ENCODE data around the gene LRRIQ1. TPM values are rescaled to one million over a fixed set of nuclear protein-coding genes. Genes with fewer than 3 reads are reported as not detected.

LRRIQ1 gene
- total and polyA plus RNA-seq, 2 experiments from 2014 or later, result 1.4 to 4.0 TPM

DNA sequence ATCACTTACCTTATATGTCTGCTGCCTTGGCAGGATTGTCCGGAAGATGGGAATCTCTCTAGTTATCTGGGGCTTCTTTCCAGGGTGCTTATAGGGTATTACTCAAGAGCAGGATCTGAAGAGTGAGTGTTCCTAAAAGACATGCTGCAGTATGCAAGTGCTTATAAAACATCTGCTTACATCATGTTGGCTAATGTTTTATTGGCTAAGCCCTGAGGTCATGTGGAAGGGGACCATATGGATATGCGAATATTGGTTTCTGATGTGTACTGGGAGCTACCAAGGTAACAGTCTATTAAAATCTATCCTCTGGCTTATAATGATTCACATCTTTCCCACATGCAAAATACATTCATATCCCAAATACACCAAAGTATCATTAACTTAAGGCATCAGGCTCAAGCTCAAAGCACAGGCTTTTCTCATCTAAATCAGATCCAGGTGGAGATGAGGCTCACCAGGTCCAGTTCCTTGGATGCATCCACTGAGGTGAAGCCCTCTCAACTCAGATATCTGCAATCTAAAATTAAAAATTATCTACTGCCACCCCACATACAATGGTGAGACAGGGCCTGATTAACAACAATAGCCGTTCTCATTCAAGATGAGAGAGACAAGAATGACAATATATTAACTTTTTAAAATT lies 29.8 kb downstream of the LRRIQ1 start:
- no peaks in the 10 kb centered on the region for H3K4me1 ChIP-seq (ENCODE audit: insufficient read depth)
- no peaks in the 10 kb centered on the region for H3K79me2 ChIP-seq (replicated peaks; ENCODE audit: insufficient read depth)
- ATAC-seq (no peak), DNase-seq (ENCODE audit: low spot score) (no peak)
- H3K4me2 ChIP-seq, result no peak overlapping the region
- no peaks in the 10 kb centered on the region for H3K36me3 Mint-ChIP-seq (ENCODE audit: low read depth)
- no peak overlapping the region for H3K4me3 ChIP-seq
- H3K27ac ChIP-seq (ENCODE audit: low read depth), result no peak overlapping the region
- no peaks in the 10 kb centered on the region for H3K27me3 ChIP-seq (ENCODE audit: insufficient read depth)
- H3K36me3 ChIP-seq (ENCODE audit: insufficient read depth), result no peaks in the 10 kb centered on the region
- no peaks in the 10 kb centered on the region for H3K4me1 Mint-ChIP-seq
- TF ChIP-seq ZNF114 (CRISPR knock-in tag; IDR thresholded peaks at IDR 0.05) (no peak), EZH2phosphoT487 (IDR thresholded peaks at IDR 0.05; ENCODE audit: unreplicated experiment) (no peak), STAT1 (IDR thresholded peaks at IDR 0.05; ENCODE audit: unreplicated experiment) (no peak), ZNF331 (CRISPR knock-in tag; IDR thresholded peaks at IDR 0.05; ENCODE audit: low read depth) (no peak), JUNB (IDR thresholded peaks at IDR 0.05; ENCODE audit: unreplicated experiment) (no peak), CREB1 (CRISPR knock-in tag; IDR thresholded peaks at IDR 0.05; ENCODE audit: low read depth) (no peak), EZH2 (IDR thresholded peaks at IDR 0.05; ENCODE audit: low read depth, unreplicated experiment) (no peak), POLR2AphosphoS5 (IDR thresholded peaks at IDR 0.05; ENCODE audit: low read depth) (no peak), NANOG (IDR thresholded peaks at IDR 0.05; ENCODE audit: borderline replicate concordance) (no peak)
- TF ChIP-seq, protein P1, sequence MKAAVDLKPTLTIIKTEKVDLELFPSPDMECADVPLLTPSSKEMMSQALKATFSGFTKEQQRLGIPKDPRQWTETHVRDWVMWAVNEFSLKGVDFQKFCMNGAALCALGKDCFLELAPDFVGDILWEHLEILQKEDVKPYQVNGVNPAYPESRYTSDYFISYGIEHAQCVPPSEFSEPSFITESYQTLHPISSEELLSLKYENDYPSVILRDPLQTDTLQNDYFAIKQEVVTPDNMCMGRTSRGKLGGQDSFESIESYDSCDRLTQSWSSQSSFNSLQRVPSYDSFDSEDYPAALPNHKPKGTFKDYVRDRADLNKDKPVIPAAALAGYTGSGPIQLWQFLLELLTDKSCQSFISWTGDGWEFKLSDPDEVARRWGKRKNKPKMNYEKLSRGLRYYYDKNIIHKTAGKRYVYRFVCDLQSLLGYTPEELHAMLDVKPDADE (IDR thresholded peaks at IDR 0.05), result no peak
- TF ChIP-seq, protein P2, sequence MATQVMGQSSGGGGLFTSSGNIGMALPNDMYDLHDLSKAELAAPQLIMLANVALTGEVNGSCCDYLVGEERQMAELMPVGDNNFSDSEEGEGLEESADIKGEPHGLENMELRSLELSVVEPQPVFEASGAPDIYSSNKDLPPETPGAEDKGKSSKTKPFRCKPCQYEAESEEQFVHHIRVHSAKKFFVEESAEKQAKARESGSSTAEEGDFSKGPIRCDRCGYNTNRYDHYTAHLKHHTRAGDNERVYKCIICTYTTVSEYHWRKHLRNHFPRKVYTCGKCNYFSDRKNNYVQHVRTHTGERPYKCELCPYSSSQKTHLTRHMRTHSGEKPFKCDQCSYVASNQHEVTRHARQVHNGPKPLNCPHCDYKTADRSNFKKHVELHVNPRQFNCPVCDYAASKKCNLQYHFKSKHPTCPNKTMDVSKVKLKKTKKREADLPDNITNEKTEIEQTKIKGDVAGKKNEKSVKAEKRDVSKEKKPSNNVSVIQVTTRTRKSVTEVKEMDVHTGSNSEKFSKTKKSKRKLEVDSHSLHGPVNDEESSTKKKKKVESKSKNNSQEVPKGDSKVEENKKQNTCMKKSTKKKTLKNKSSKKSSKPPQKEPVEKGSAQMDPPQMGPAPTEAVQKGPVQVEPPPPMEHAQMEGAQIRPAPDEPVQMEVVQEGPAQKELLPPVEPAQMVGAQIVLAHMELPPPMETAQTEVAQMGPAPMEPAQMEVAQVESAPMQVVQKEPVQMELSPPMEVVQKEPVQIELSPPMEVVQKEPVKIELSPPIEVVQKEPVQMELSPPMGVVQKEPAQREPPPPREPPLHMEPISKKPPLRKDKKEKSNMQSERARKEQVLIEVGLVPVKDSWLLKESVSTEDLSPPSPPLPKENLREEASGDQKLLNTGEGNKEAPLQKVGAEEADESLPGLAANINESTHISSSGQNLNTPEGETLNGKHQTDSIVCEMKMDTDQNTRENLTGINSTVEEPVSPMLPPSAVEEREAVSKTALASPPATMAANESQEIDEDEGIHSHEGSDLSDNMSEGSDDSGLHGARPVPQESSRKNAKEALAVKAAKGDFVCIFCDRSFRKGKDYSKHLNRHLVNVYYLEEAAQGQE (IDR thresholded peaks at IDR 0.05; ENCODE audit: unreplicated experiment), result no peak
- TF ChIP-seq, protein P3, sequence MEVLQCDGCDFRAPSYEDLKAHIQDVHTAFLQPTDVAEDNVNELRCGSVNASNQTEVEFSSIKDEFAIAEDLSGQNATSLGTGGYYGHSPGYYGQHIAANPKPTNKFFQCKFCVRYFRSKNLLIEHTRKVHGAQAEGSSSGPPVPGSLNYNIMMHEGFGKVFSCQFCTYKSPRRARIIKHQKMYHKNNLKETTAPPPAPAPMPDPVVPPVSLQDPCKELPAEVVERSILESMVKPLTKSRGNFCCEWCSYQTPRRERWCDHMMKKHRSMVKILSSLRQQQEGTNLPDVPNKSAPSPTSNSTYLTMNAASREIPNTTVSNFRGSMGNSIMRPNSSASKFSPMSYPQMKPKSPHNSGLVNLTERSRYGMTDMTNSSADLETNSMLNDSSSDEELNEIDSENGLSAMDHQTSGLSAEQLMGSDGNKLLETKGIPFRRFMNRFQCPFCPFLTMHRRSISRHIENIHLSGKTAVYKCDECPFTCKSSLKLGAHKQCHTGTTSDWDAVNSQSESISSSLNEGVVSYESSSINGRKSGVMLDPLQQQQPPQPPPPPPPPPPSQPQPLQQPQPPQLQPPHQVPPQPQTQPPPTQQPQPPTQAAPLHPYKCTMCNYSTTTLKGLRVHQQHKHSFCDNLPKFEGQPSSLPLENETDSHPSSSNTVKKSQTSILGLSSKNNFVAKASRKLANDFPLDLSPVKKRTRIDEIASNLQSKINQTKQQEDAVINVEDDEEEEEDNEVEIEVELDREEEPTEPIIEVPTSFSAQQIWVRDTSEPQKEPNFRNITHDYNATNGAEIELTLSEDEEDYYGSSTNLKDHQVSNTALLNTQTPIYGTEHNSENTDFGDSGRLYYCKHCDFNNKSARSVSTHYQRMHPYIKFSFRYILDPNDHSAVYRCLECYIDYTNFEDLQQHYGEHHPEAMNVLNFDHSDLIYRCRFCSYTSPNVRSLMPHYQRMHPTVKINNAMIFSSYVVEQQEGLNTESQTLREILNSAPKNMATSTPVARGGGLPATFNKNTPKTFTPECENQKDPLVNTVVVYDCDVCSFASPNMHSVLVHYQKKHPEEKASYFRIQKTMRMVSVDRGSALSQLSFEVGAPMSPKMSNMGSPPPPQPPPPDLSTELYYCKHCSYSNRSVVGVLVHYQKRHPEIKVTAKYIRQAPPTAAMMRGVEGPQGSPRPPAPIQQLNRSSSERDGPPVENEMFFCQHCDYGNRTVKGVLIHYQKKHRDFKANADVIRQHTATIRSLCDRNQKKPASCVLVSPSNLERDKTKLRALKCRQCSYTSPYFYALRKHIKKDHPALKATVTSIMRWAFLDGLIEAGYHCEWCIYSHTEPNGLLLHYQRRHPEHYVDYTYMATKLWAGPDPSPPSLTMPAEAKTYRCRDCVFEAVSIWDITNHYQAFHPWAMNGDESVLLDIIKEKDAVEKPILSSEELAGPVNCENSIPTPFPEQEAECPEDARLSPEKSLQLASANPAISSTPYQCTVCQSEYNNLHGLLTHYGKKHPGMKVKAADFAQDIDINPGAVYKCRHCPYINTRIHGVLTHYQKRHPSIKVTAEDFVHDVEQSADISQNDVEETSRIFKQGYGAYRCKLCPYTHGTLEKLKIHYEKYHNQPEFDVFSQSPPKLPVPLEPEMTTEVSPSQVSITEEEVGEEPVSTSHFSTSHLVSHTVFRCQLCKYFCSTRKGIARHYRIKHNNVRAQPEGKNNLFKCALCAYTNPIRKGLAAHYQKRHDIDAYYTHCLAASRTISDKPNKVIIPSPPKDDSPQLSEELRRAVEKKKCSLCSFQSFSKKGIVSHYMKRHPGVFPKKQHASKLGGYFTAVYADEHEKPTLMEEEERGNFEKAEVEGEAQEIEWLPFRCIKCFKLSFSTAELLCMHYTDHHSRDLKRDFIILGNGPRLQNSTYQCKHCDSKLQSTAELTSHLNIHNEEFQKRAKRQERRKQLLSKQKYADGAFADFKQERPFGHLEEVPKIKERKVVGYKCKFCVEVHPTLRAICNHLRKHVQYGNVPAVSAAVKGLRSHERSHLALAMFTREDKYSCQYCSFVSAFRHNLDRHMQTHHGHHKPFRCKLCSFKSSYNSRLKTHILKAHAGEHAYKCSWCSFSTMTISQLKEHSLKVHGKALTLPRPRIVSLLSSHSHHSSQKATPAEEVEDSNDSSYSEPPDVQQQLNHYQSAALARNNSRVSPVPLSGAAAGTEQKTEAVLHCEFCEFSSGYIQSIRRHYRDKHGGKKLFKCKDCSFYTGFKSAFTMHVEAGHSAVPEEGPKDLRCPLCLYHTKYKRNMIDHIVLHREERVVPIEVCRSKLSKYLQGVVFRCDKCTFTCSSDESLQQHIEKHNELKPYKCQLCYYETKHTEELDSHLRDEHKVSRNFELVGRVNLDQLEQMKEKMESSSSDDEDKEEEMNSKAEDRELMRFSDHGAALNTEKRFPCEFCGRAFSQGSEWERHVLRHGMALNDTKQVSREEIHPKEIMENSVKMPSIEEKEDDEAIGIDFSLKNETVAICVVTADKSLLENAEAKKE (CRISPR knock-in tag; IDR thresholded peaks at IDR 0.05), result no peak
- TF ChIP-seq, protein P4, sequence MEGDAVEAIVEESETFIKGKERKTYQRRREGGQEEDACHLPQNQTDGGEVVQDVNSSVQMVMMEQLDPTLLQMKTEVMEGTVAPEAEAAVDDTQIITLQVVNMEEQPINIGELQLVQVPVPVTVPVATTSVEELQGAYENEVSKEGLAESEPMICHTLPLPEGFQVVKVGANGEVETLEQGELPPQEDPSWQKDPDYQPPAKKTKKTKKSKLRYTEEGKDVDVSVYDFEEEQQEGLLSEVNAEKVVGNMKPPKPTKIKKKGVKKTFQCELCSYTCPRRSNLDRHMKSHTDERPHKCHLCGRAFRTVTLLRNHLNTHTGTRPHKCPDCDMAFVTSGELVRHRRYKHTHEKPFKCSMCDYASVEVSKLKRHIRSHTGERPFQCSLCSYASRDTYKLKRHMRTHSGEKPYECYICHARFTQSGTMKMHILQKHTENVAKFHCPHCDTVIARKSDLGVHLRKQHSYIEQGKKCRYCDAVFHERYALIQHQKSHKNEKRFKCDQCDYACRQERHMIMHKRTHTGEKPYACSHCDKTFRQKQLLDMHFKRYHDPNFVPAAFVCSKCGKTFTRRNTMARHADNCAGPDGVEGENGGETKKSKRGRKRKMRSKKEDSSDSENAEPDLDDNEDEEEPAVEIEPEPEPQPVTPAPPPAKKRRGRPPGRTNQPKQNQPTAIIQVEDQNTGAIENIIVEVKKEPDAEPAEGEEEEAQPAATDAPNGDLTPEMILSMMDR (conservative IDR thresholded peaks at IDR 0.05; ENCODE audit: low read depth in 2 of 2), result no peak
- no peaks in the 10 kb centered on the region for H3K9me3 Mint-ChIP-seq
- H3K27ac Mint-ChIP-seq, result no peak overlapping the region
- H3K27me3 Mint-ChIP-seq (ENCODE audit: insufficient read depth, low read depth, poor library complexity), result no peaks in the 10 kb centered on the region
- H3K9me2 ChIP-seq (ENCODE audit: insufficient read depth), result no peaks in the 10 kb centered on the region
- H2AFZ ChIP-seq, result no peak overlapping the region
- H3K4me3 Mint-ChIP-seq, result no peak overlapping the region
- H3F3A ChIP-seq (replicated peaks; ENCODE audit: low read depth), result no peaks in the 10 kb centered on the region
- H4K20me1 ChIP-seq (replicated peaks; ENCODE audit: insufficient read depth), result no peaks in the 10 kb centered on the region

Data from GM23338 (cell line).